ENCODE measurements around the gene RNLS.

Gene RNLS

GRCh38 chr10:88544140-88544870 lies 38.8 kb downstream of the RNLS start:
- no peak for DNase-seq (ENCODE audit: low read depth)
- no peak for TF ChIP-seq CTCF (conservative IDR thresholded peaks at IDR 0.05; ENCODE audit: control insufficient read depth, insufficient read depth, low read depth, low read length)
- H3K4me3 ChIP-seq (ENCODE audit: control insufficient read depth, low read depth, low read length): no peak overlapping the region

DNA sequence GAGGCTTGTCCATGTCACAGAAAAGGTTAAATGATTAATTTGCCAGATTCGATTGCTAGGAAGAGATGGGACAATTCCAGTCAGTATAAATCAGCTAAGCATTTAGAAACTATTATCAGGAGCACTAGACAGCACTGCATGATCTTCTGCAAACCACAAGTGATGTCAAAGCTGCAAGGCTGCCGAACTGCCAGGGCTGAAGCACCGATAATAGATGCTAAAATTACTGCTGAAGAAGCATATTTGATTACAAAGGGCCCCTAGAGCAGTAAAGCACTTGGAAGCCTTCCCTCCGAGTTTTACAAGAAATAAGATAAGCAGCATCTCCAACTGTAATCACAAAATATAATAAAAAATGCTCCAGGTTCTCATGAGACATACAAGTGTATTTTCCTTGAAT lies 40.6 kb downstream of the RNLS start:
- no peak for TF ChIP-seq CTCF (conservative IDR thresholded peaks at IDR 0.05; ENCODE audit: control insufficient read depth, insufficient read depth, low read depth, low read length)
- H3K4me3 ChIP-seq (ENCODE audit: control insufficient read depth, low read depth, low read length): no peak overlapping the region
- DNase-seq (ENCODE audit: low read depth): no peak

- H3K4me3 ChIP-seq (ENCODE audit: control insufficient read depth, low read depth, low read length): no peak overlapping the region
- no peak for TF ChIP-seq CTCF (conservative IDR thresholded peaks at IDR 0.05; ENCODE audit: control insufficient read depth, insufficient read depth, low read depth, low read length)
- peak; percentile 84 for DNase-seq (ENCODE audit: low read depth)
These were observed 41.9 kb downstream of the RNLS start for GRCh38 chr10:88541116-88541626.

GRCh38 chr10:88540351-88540750 lies 42.8 kb downstream of the RNLS start:
- TF ChIP-seq CTCF (conservative IDR thresholded peaks at IDR 0.05; ENCODE audit: control insufficient read depth, insufficient read depth, low read depth, low read length): no peak
- DNase-seq (ENCODE audit: low read depth): no peak
- no peak overlapping the region for H3K4me3 ChIP-seq (ENCODE audit: control insufficient read depth, low read depth, low read length)

- no peak for TF ChIP-seq CTCF (conservative IDR thresholded peaks at IDR 0.05; ENCODE audit: control insufficient read depth, insufficient read depth, low read depth, low read length)
- peak; percentile 84 for DNase-seq (ENCODE audit: low read depth)
- H3K4me3 ChIP-seq (ENCODE audit: control insufficient read depth, low read depth, low read length): no peak overlapping the region
These were observed 45.1 kb downstream of the RNLS start for GRCh38 chr10:88538048-88538447.

- no peak for DNase-seq (ENCODE audit: low read depth)
- H3K4me3 ChIP-seq (ENCODE audit: control insufficient read depth, low read depth, low read length): no peak overlapping the region
- TF ChIP-seq CTCF (conservative IDR thresholded peaks at IDR 0.05; ENCODE audit: control insufficient read depth, insufficient read depth, low read depth, low read length): no peak
These were observed 45.8 kb downstream of the RNLS start for GRCh38 chr10:88537322-88537721.
